GM23248 (cell line): ENCODE results near the gene ULK4.

Source experiments
- EZH2 ChIP-seq: fragments of 200-600 bp; sonication (generic); IDR thresholded peaks from 2 replicates; pipeline ENCODE4 v1.6.1; 2018; ENCODE audit warnings: antibody characterized with exemption, mild to moderate bottlenecking; ENCODE audit not compliant: insufficient read depth, poor library complexity, severe bottlenecking
- EZH2phosphoT487 ChIP-seq: fragments of 200-600 bp; sonication (generic); IDR thresholded peaks from 2 replicates; pipeline ENCODE4 v1.6.1; 2018; ENCODE audit warnings: antibody characterized with exemption, moderate library complexity, mild to moderate bottlenecking, low read depth; ENCODE audit not compliant: insufficient read depth

DNA sequence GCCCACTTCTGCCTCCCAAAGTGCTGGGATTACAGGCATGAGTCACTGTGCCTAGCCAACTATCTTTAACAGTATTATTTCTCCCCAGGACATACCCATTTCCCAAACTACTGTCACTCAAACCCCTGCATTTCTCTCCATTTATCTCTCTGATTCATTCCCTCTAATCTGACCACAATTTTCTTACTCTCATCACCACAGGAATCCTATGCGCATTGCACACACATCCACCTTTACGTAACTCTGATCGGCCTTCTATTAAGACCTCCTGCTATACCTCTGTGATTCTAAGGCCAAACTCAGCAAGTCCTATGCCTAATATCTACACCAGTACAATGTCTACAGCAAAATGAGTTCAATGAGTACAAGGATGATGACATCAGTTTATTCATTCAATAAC is 235.0 kb downstream of the ULK4 start:
- TF ChIP-seq EZH2 (no peak), EZH2phosphoT487 (no peak)
